H1 (cell line): ENCODE results near the gene PARP15. TPM values are rescaled to one million over a fixed set of nuclear protein-coding genes. Genes with fewer than 3 reads are reported as not detected.

Experiments
- CTCF ChIA-PET: fragments of 300-600 bp; sonication (Branson Sonifier 250); formaldehyde crosslinking; loops from one replicate; lab custom pipeline; 2021; ENCODE audit not compliant: partially characterized antibody; lab: Charles Lee
- POLR2A ChIA-PET: fragments of 300-600 bp; sonication (Branson Sonifier 250); formaldehyde crosslinking; loops from one replicate; lab custom pipeline; 2021; ENCODE audit warnings: inconsistent platforms; ENCODE audit not compliant: partially characterized antibody; lab: Charles Lee
- DNase-seq, 2 experiments: peaks; one replicate each; pipeline versions ENCODE4 v3.0.0 to v3.0.0-alpha.2; 2010 to 2022; ENCODE audit warnings: low spot score in 2 of 2, low read depth in 1 of 2, mixed read lengths in 1 of 2
- FAIRE-seq: peaks from 2 replicates; lab custom pipeline; 2011; peaks lifted over from hg19 to GRCh38; lab: Jason Lieb, UNC
- H2AFZ ChIP-seq: 2 replicates; pipeline ENCODE4 v1.8.1; 2012; ENCODE audit warnings: low read length, inconsistent platforms
- H2AK5ac ChIP-seq: 2 replicates; pipeline ENCODE4 v1.6.1; 2013; ENCODE audit warnings: low read depth, low read length
- H2BK120ac ChIP-seq: replicated peaks from 2 replicates; pipeline ENCODE3; 2013; ENCODE audit warnings: low read depth, low read length, inconsistent platforms
- H2BK12ac ChIP-seq: 2 replicates; pipeline ENCODE4 v1.6.1; 2013; ENCODE audit warnings: low read depth, low read length
- H2BK15ac ChIP-seq: 2 replicates; pipeline ENCODE4 v1.6.1; 2013; ENCODE audit warnings: low read length
- H2BK20ac ChIP-seq: 2 replicates; pipeline ENCODE4 v1.6.1; 2013; ENCODE audit warnings: low read length
- H2BK5ac ChIP-seq: 2 replicates; pipeline ENCODE4 v1.6.1; 2013; ENCODE audit warnings: low read depth, low read length
- H3K14ac ChIP-seq: 2 replicates; pipeline ENCODE4 v1.6.1; 2013; ENCODE audit warnings: inconsistent platforms; ENCODE audit not compliant: insufficient read length
- H3K18ac ChIP-seq: 2 replicates; pipeline ENCODE4 v1.6.1; 2013; ENCODE audit warnings: low read length; ENCODE audit errors: extremely low read depth
- H3K23ac ChIP-seq: 2 replicates; pipeline ENCODE4 v1.6.1; 2013; ENCODE audit warnings: inconsistent platforms; ENCODE audit not compliant: insufficient read length
- H3K23me2 ChIP-seq: 2 replicates; pipeline ENCODE4 v1.6.1; 2013; ENCODE audit warnings: low read depth, low read length
- H3K27ac ChIP-seq: 2 replicates; pipeline ENCODE4 v1.6.1; 2011; ENCODE audit warnings: low read depth, low read length, inconsistent platforms
- H3K27me3 ChIP-seq, 4 experiments: replicated peaks in 1 of 4; 1 replicate in 1 of 4; 2 replicates in 3 of 4; pipeline versions ENCODE4 v1.6.1 to v1.8.1; 2011 to 2013; ENCODE audit warnings: low read length in 3 of 4, mild to moderate bottlenecking in 3 of 4, inconsistent platforms in 2 of 4, mixed read lengths in 2 of 4, moderate library complexity in 1 of 4; ENCODE audit not compliant: control insufficient read depth in 3 of 4, insufficient read depth in 3 of 4; ENCODE audit errors: extremely low read depth in 1 of 4
- H3K36me3 ChIP-seq, 4 experiments: 2 replicates each; pipeline versions ENCODE4 v1.6.1 to v1.8.1; 2011 to 2013; ENCODE audit warnings: mild to moderate bottlenecking in 4 of 4, low read length in 3 of 4, moderate library complexity in 2 of 4, control low read depth in 1 of 4, inconsistent platforms in 1 of 4; ENCODE audit not compliant: insufficient read depth in 4 of 4, control insufficient read depth in 2 of 4
- H3K4ac ChIP-seq: replicated peaks from 2 replicates; pipeline ENCODE3; 2013; ENCODE audit warnings: low read length, low read depth, mixed read lengths, inconsistent platforms; ENCODE audit not compliant: insufficient read length
- H3K4me1 ChIP-seq, 4 experiments: replicated peaks in 1 of 4; 1 replicate in 1 of 4; 2 replicates in 3 of 4; pipeline versions ENCODE4 v1.6.1 to v1.8.1; 2011 to 2013; ENCODE audit warnings: low read length in 3 of 4, inconsistent platforms in 2 of 4, mixed read lengths in 1 of 4; ENCODE audit not compliant: insufficient read depth in 4 of 4, control insufficient read depth in 3 of 4
- H3K4me2 ChIP-seq, 2 experiments: 2 replicates each; pipeline versions ENCODE4 v1.6.1 to v1.8.1; 2011 to 2013; ENCODE audit warnings: low read depth in 2 of 2, low read length in 2 of 2, control low read depth in 1 of 2, inconsistent platforms in 1 of 2, mild to moderate bottlenecking in 1 of 2; ENCODE audit not compliant: insufficient read depth in 1 of 2
- H3K4me3 ChIP-seq, 4 experiments: fragments of 200-600, 300-600 bp in 1 of 4; sonication (generic), shearing (Covaris generic), sonication (Bioruptor Twin) in 1 of 4; 2 replicates each; pipeline versions ENCODE4 v1.5.1 to v1.8.1; 2011 to 2016; ENCODE audit warnings: low read length in 4 of 4, low read depth in 3 of 4, control low read depth in 2 of 4, inconsistent platforms in 2 of 4, mild to moderate bottlenecking in 2 of 4, mixed read lengths in 1 of 4, moderate library complexity in 1 of 4; ENCODE audit not compliant: insufficient read depth in 2 of 4; ENCODE audit errors: extremely low read depth in 1 of 4
- H3K56ac ChIP-seq: replicated peaks from 2 replicates; pipeline ENCODE3; 2013; ENCODE audit warnings: low read depth, mild to moderate bottlenecking, mixed read lengths, low read length, inconsistent platforms; ENCODE audit not compliant: insufficient read length
- H3K79me1 ChIP-seq: 2 replicates; pipeline ENCODE4 v1.6.1; 2013; ENCODE audit warnings: low read depth, low read length, control low read depth
- H3K79me2 ChIP-seq, 2 experiments: 2 replicates each; pipeline versions ENCODE4 v1.6.1 to v1.8.1; 2012 to 2013; ENCODE audit warnings: low read length in 2 of 2, mild to moderate bottlenecking in 2 of 2, inconsistent platforms in 1 of 2; ENCODE audit not compliant: insufficient read depth in 2 of 2, control insufficient read depth in 1 of 2
- H3K9ac ChIP-seq, 4 experiments: replicated peaks in 1 of 4; 1 replicate in 1 of 4; 2 replicates in 3 of 4; pipeline versions ENCODE4 v1.6.1 to v1.8.1; 2011 to 2013; ENCODE audit warnings: low read depth in 3 of 4, low read length in 3 of 4, control low read depth in 2 of 4, mild to moderate bottlenecking in 2 of 4, moderate library complexity in 2 of 4, inconsistent platforms in 1 of 4; ENCODE audit errors: extremely low read depth in 1 of 4
- H3K9me3 ChIP-seq, 2 experiments: 2 replicates each; pipeline versions ENCODE4 v1.6.1 to v1.8.1; 2012 to 2013; ENCODE audit warnings: mild to moderate bottlenecking in 2 of 2, moderate library complexity in 2 of 2, control low read depth in 1 of 2, inconsistent platforms in 1 of 2, low read depth in 1 of 2, low read length in 1 of 2, mixed read lengths in 1 of 2; ENCODE audit not compliant: insufficient read depth in 2 of 2
- H4K20me1 ChIP-seq, 2 experiments: replicated peaks in 1 of 2; 2 replicates each; pipeline versions ENCODE3 to v1.8.1; 2011 to 2013; ENCODE audit warnings: inconsistent platforms in 2 of 2, low read length in 2 of 2, mild to moderate bottlenecking in 1 of 2; ENCODE audit not compliant: insufficient read depth in 2 of 2, control insufficient read depth in 1 of 2
- H4K5ac ChIP-seq: 2 replicates; pipeline ENCODE4 v1.6.1; 2013; ENCODE audit warnings: low read length, low read depth, mixed read lengths, inconsistent platforms; ENCODE audit not compliant: insufficient read length
- H4K8ac ChIP-seq: 2 replicates; pipeline ENCODE4 v1.8.0; 2013; ENCODE audit warnings: mild to moderate bottlenecking, moderate library complexity, low read length, inconsistent platforms; ENCODE audit not compliant: insufficient read depth; ENCODE audit errors: extremely low read depth
- H4K91ac ChIP-seq: replicated peaks from 2 replicates; pipeline ENCODE3; 2013; ENCODE audit warnings: low read length, mixed read lengths, inconsistent platforms; ENCODE audit not compliant: insufficient read length
- BCL11A ChIP-seq, 2 experiments: IDR thresholded peaks; one replicate each; pipeline ENCODE4 v1.6.1; 2011; ENCODE audit warnings: low read depth in 2 of 2, low read length in 2 of 2, mild to moderate bottlenecking in 2 of 2
- CREB1 ChIP-seq: IDR thresholded peaks from 2 replicates; pipeline ENCODE4 v1.6.1; 2012; ENCODE audit warnings: inconsistent platforms
- EGR1 ChIP-seq: IDR thresholded peaks from 2 replicates; pipeline ENCODE4 v1.6.1; 2011; ENCODE audit warnings: low read depth, low read length, borderline replicate concordance
- FOSL1 ChIP-seq: IDR thresholded peaks from 2 replicates; pipeline ENCODE4 v1.6.1; 2011; ENCODE audit warnings: mild to moderate bottlenecking, low read depth, low read length, moderate library complexity; ENCODE audit not compliant: insufficient read depth
- SRF ChIP-seq: IDR thresholded peaks from 2 replicates; pipeline ENCODE4 v1.6.1; 2011; ENCODE audit warnings: mild to moderate bottlenecking, low read depth, low read length, moderate library complexity
- TBP ChIP-seq: IDR thresholded peaks from 2 replicates; pipeline ENCODE4 v1.6.1; 2011; ENCODE audit warnings: low read depth, low read length, improper control_type of control experiment
- ZNF274 ChIP-seq: IDR thresholded peaks from 2 replicates; pipeline ENCODE4 v1.7.0; 2012; ENCODE audit warnings: low read length, borderline replicate concordance; ENCODE audit errors: extremely low read depth
- WGBS, 2 experiments: shearing (Covaris generic) in 1 of 2; methylation state at CpG; one replicate each; pipeline versions ENCODE4 v1.1.6 to v1.1.7; 2013 to 2015; ENCODE audit warnings: low lambda C conversion rate in 2 of 2, mixed read lengths in 2 of 2, inconsistent platforms in 1 of 2, low coverage in 1 of 2, missing lambda C conversion rate in 1 of 2; ENCODE audit not compliant: insufficient replicate concordance in 2 of 2, insufficient coverage in 1 of 2, insufficient read length in 1 of 2; ENCODE audit errors: extremely low coverage in 1 of 2, missing lambda C conversion rate in 1 of 2; 5-methylcytosine and 5-hydroxymethylcytosine counted together
- polyA plus RNA-seq, 7 experiments: library from polyadenylated mRNA; depleted of rRNA in 3 of 7; stranded (reverse) in 5 of 7; unstranded in 2 of 7; fragments of >200 nt in 5 of 7; fragments of 200-250 nt in 2 of 7; gene quantifications; 1 replicate in 5 of 7; 2 replicates in 1 of 7; 4 replicates in 1 of 7; pipeline versions ENCODE4 v1.2.1 to v1.2.3, GENCODE V29; 2011 to 2013; ENCODE audit warnings: missing spikeins in 2 of 7, mixed read lengths in 2 of 7
- total RNA-seq: library from RNA; stranded (reverse); fragmentation: NEBNext Ultra II Directional; extraction: Animal tissue kit (Norgen Biotek cat#: 25700); gene quantifications from 2 replicates; pipeline ENCODE4 v1.2.1, GENCODE V29; 2021
- TF ChIP-seq, protein P1 (sequence below): IDR thresholded peaks from 2 replicates; pipeline ENCODE4 v1.6.1; 2012; ENCODE audit warnings: low read length, inconsistent platforms
- TF ChIP-seq, protein P2 (sequence below): IDR thresholded peaks from 2 replicates; pipeline ENCODE4 v1.6.1; 2011; ENCODE audit warnings: low read length, improper control_type of control experiment

Gene PARP15
- total and polyA plus RNA-seq, 2 of the 8 experiments (the other 6 are each of a cell fraction or from before 2014, with no cell fraction given), result 0.37 to 0.45 TPM

DNA sequence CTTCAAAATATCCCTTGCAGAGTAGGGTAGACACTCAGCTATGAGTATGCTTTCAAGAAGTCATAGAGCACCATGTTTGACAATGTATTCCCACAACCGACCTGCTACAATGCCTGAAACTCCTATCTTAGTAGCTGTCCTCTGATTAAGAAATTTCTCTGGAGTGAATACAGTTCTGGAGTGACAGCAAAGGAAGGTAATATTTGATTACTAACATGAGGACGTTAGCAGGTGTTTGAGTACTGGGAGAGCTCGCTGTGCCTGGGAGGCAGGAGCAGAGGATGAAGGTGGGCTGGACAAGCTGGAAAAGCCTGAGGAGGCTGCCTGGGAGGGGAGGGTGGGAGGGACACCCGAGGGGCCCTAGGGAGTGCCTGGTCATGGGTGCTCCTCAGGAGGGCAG, 42.9 kb downstream of the PARP15 start:
- FAIRE-seq, result no peak
- CTCF ChIA-PET, result interaction anchor here (0.5 to 1.7 kb wide), 8 partner anchors 10 to 162 kb away, joined by 3 to 5 read pairs (median 3); no protein-coding TSS in a partner anchor
- WGBS, 2 experiments, result 74% methylated on average over 3 of the region's 4 CpGs; no CpG with 5 or more reads in 1 of the 2 experiments
- TF ChIP-seq EGR1, result no peak
- TF ChIP-seq, protein P1, sequence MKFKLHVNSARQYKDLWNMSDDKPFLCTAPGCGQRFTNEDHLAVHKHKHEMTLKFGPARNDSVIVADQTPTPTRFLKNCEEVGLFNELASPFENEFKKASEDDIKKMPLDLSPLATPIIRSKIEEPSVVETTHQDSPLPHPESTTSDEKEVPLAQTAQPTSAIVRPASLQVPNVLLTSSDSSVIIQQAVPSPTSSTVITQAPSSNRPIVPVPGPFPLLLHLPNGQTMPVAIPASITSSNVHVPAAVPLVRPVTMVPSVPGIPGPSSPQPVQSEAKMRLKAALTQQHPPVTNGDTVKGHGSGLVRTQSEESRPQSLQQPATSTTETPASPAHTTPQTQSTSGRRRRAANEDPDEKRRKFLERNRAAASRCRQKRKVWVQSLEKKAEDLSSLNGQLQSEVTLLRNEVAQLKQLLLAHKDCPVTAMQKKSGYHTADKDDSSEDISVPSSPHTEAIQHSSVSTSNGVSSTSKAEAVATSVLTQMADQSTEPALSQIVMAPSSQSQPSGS, result no peak
- no peak for TF ChIP-seq BCL11A (IDR thresholded peaks at IDR 0.05; ENCODE audit: low read depth in 2 of 2, low read length in 2 of 2)
- TF ChIP-seq SRF, result no peak
- TF ChIP-seq, protein P2, sequence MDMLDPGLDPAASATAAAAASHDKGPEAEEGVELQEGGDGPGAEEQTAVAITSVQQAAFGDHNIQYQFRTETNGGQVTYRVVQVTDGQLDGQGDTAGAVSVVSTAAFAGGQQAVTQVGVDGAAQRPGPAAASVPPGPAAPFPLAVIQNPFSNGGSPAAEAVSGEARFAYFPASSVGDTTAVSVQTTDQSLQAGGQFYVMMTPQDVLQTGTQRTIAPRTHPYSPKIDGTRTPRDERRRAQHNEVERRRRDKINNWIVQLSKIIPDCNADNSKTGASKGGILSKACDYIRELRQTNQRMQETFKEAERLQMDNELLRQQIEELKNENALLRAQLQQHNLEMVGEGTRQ, result no peak
- TF ChIP-seq FOSL1, result no peak
- TF ChIP-seq TBP, result no peak
- TF ChIP-seq CREB1, result no peak
- TF ChIP-seq ZNF274, result no peak

More for the DNA sequence above, 42.9 kb downstream of the PARP15 start:
- H4K5ac ChIP-seq, result no peak overlapping the region
- no peak overlapping the region for H3K4me3 ChIP-seq
- H3K23me2 ChIP-seq, result no peaks in the 10 kb centered on the region
- H4K8ac ChIP-seq, result no peak overlapping the region
- no peak overlapping the region for H3K4me2 ChIP-seq
- H2BK20ac ChIP-seq, result no peak overlapping the region
- H2BK12ac ChIP-seq, result no peak overlapping the region
- no peaks in the 10 kb centered on the region for H3K79me1 ChIP-seq
- no peaks in the 10 kb centered on the region for H4K20me1 ChIP-seq
- H2AK5ac ChIP-seq, result no peak overlapping the region
- no peaks in the 10 kb centered on the region for H3K36me3 ChIP-seq
- no peak overlapping the region for H3K9ac ChIP-seq
- 0 out of 2 replicates have a peak overlapping the region, but pooled peaks have one; percentile 21 for H2BK15ac ChIP-seq
- H3K4ac ChIP-seq, result no peak overlapping the region
- H2AFZ ChIP-seq, result no peak overlapping the region
- H3K23ac ChIP-seq, result no peak overlapping the region
- DNase-seq, result no peak
- H2BK5ac ChIP-seq, result no peak overlapping the region
- H2BK120ac ChIP-seq, result no peak overlapping the region
- no peak overlapping the region for H3K27ac ChIP-seq
- H3K79me2 ChIP-seq, result no peaks in the 10 kb centered on the region
- POLR2A ChIA-PET, result no interaction called here
- no peaks in the 10 kb centered on the region for H3K9me3 ChIP-seq
- no peak overlapping the region for H3K14ac ChIP-seq
- no peak overlapping the region for H3K18ac ChIP-seq
- no peak overlapping the region for H4K91ac ChIP-seq
- no peak overlapping the region for H3K56ac ChIP-seq
- peaks cover 0 to 1% (median under 1%) of the 10 kb centered on the region in 4 experiments; a peak in 2 of 7 replicates for H3K4me1 ChIP-seq
- no peaks in the 10 kb centered on the region for H3K27me3 ChIP-seq
